8988T (cell line): ENCODE data around the gene DKKL1.

Source experiments
- DNase-seq: peaks from one replicate; pipeline ENCODE4 v3.0.0; 2011

The DKKL1 gene

GRCh38 chr19:49396738-49397505 is 33.2 kb downstream of the DKKL1 start:
- DNase-seq: no peak

DNA sequence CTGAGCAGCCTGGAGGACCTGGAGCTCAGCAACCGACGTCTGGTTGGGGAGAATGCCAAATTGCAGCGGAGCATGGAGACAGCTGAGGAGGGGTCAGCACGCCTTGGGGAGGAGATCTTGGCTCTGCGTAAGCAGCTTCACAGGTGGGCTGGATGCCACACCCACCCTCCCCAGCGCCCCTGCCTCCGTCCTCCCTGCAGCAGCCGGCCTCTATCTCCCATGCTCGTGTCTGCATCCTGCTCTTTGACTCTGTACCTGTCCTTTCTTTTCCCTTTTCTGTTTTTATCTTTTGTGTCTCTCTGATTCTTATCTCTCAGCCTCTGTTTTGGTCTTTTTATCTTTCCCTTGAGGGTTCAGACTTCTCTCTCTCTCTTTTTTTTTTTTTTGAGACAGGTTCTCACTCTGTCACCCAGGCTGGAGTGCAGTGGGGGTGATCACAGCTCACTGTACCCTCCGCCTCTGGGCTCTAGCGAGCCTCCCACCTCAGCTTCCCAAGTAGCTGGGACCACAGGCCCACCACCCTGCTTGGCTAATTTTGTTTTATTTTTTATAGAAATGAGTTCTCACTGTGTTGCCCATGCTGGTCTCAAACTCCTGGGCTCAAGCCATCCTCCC is 34.4 kb downstream of the DKKL1 start:
- no peak for DNase-seq

GRCh38 chr19:49398931-49399330 is 35.3 kb downstream of the DKKL1 start:
- no peak for DNase-seq

DNA sequence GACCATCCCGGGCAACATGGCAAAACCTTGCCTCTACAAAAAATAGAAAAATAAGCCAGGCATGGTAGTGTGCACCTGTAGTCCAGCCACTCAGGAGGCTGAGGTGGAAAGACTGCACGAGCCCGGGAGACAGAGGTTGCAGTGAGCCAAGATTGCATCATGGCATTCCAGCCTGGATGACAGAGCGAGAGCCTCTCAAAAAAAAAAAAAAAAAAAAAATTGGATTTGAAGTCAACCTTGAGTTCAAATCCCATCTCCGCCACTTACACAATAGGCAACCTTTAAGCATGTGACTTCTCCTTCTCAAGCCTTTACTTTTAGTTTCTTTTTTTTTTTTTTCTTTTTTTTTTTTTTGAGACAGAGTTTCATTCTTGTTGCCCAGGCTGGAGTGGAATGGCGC is 36.4 kb downstream of the DKKL1 start:
- DNase-seq: no peak

- no peak for DNase-seq
These were observed 39.9 kb downstream of the DKKL1 start for GRCh38 chr19:49403404-49404187.

DNA sequence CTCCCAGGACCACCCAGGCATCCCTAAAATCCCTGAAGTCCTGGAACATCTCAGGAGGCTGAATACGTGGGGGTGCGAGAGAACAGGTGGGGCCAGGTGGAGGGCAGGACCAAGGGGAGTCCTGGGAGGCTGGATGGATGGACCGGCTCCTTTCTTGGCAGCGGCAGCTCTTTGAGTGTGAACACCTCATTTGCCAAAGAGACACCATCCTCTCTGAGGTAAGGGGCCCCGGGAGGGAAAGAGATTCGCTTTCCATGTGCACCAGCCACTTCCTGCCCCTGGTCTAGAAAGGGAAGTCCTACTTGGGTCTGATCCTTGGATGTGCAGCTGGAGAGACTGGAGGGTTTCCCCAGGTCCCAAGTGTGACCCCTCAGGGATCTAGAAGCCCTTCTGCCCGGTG is 43.4 kb downstream of the DKKL1 start:
- no peak for DNase-seq

GRCh38 chr19:49407482-49408015 is 43.9 kb downstream of the DKKL1 start:
- no peak for DNase-seq

DNA sequence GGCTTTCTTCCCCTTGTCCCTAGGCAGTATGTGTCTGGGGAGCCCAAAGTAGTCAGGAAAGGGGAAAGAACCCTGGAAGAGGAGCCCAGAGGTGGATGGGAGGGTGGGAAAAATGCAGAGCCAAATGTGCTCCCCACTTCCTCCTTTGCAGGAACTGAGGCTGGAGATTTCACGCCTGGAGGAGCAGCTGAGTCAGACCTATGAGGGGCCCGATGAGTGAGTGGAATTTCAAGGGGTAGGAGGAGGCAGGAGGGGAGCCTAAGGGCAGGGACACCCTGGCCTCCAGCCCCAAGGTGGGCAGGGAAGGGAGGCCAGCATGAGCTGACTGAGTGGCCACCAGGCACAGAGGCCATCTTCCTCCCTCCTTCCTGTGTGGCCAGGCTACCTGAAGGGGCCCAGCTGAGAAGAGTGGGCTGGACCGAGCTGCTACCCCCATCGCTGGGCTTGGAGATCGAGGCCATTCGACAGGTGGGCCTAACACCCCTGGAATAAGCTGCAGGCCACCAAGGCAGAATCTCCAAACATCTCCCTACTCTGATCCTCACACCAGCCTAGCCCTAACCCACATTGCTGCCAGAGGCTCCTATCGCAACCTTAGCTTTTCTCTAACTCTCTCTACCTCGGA is 45.3 kb downstream of the DKKL1 start:
- DNase-seq: no peak

DNA sequence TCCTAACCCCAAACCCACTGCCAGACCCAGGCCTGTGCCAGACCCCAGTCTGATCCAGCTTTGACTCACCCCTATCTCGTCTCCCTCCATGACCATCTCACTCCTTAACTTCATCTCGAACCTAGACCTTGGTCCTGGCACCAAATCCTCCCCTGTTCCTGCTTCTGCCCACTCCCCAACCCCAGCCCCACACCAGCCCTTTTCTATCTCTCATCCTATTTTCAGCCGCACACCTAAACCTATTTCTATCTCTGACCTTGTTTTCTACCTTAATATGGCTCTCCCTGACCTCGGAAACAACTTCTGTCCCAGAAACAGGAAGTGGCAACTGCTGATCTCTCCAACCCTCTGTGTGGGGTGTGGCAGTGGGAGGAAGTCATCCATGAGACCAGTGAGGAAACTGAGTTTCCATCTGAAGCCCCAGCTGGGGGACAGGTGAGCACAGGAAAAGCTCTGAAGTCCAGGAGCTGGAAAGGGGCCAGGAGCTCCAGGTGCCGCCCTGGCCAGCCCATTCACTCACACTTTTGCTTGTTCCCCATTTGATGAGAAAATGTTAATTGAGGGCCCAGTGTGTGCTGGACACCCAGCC is 45.9 kb downstream of the DKKL1 start:
- DNase-seq: no peak

GRCh38 chr19:49411681-49412326 is 48.1 kb downstream of the DKKL1 start:
- no peak for DNase-seq

DNA sequence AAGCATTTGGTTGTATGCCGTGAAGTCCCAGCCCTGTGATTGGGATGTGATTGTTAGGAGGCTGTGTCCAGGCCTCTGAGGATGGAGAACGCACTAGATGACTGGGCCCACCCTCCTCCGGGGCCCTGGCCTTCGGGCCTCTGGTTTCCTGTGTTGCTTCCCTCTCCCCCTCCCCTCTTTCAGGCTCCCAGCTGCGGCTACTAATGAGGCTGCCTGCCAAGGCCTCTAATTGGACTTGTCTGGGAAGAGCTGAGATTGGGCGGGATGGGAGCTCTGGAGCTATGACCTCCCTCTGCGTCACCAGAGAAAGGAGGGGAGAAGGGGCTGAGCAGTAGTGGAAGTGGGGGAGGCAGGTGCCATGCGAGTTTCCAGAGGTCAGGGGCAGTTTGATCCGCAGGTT is 49.7 kb downstream of the DKKL1 start:
- no peak for DNase-seq

GRCh38 chr19:49414256-49414655 is 50.6 kb downstream of the DKKL1 start:
- DNase-seq: no peak

DNA sequence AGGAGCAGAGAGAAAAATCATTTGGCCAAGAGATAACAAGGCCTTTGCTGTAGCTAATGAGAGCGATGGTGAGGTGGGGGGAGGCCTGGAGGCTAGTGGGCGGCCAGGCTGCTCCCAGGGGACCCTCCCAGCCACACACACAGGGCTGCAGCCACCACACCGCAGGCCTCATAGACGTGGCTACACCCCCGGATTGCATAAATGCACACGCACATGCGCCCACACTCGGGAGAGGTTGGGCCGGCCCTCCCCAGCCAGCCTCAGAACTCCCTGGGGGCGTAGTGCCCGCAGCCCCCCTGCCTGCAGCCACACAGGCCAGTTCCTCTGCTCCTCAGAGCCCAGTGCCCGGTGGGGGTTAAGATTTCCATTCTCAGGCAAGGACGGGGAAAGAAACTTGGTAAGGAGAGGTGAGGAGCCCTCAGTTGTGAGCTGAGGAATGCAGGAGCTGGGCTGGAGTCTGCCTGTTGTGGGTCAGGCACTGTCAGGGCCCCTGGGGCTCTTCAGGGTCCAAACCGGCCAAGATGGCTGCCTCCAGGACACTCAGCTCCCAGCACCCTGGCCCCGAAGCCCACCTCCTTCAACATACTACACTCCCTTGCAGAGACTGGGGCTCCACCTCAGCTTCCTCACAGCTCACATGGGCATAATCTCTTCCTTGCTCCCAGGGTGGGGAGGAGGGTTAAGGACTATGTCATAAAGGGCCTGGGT is 51.6 kb downstream of the DKKL1 start:
- DNase-seq: no peak

- DNase-seq: no peak
These were observed 52.1 kb downstream of the DKKL1 start for GRCh38 chr19:49415810-49416200.

GRCh38 chr19:49417088-49417487 is 53.4 kb downstream of the DKKL1 start:
- no peak for DNase-seq

DNA sequence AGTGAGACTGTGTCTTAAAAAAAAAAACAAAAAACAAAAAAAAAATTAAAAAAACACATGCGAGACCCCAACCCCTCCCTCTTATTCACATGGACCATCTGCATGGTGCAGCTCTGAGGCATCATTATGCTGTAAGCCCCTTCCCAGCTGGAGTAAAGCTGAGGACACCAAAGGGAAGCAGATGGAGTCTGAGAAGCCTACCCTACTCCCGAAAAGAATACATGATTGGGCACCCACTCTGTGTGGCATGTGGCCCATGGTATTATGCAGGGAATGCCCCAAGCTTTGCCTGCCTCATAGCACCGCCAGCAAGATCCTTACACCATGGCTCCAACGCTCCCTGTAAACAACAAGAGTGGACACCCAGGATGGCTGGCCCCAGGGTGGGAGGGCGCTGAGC is 54.8 kb downstream of the DKKL1 start:
- no peak for DNase-seq

DNA sequence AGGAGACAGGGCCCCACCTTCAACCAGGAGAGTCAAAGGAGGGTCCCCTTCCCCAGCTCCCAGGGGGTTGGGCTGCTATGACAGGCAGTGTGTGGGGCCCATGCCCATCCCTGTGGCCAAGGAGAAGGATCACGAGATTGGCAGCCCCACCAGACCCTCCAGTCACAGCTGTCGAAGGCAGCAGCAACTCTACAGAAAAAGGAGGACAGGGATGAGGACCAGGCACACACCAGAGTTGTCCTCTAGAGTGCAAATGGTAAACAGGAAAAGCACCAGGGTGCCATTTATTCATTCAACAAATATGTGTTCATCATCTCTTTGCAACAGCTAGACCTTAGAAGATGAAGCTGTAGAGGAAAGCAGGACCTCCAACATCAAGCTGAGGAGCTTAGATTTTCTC is 55.5 kb downstream of the DKKL1 start:
- no peak for DNase-seq

DNA sequence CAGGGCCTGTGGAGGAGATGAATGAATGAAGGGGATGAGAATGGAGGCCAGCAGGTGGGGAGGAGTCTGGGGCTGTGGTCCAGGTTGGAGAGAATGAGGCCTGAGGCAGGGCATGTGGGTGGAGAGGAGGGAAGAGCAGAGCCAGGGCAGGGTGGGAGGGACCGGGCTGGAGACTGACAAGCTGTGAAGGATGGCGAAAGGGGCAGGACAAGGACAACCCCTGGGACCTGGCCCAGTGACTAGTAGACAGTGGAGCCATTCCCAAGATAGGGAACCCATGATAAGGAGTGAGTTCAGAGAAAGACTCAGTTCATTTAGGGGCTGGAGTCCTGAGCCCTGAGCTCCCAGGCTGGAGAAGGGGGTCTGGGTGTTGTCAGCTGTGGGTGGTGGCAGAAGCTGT is 56.5 kb downstream of the DKKL1 start:
- DNase-seq: no peak

DNA sequence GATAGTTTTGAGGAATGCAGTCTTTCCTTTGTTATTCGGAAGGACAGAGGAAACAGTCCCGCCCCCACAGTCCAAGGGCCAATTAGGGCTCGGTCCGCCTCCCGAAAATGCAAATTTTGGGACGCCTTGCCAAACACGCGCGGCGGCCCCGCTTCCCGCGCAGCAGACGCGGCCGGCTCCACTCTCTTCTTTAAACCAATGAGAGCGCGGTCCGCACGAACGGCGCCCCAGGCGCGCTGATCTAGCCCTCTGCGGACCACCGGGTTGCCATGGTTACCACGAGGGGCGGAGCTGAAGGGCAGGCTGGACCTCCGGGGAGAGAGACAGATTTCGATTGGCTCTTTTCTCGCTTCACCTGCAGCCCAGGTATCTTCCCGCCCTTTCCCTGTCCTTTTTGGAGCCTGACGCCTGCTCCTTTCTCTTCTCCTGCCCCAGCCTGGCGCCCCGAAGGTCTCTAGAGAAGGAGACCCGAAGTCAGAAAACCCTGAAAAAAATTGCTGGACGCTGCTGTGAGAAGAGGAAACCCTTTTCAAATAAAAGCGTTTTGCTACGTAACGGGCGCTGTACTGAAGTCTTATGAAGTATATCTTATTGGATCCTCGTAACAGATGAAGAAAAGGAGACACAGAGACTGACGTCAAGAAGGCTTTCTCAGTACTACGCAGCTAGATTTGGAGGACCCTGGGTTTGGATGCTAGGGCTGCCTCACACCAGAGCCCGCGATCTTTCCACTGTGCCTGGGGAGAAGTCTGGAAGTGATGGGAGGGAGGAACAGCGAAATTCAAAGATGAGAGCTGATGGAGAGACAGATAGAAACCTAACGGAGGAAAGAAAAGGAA is 57.6 kb downstream of the DKKL1 start:
- no peak for DNase-seq

GRCh38 chr19:49421878-49422202 is 58.2 kb downstream of the DKKL1 start:
- DNase-seq: no peak
